AG09319 (cell line): ENCODE data around the gene MAP3K8.
A peak's percentile ranks its signal among the peaks of the same experiment; 100 is the strongest.

Source experiments
- DNase-seq: peaks from one replicate; pipeline ENCODE4 v3.0.0-alpha.2; 2010; ENCODE audit warnings: low read depth; ENCODE audit errors: extremely low read depth
- TF ChIP-seq, protein P1 (sequence below): IDR thresholded peaks from 2 replicates; pipeline ENCODE4 v1.5.1; 2011; ENCODE audit warnings: low read depth, mild to moderate bottlenecking, inconsistent platforms, low read length, moderate library complexity

Gene MAP3K8

GRCh38 chr10:30411263-30411662 lies 22.7 kb upstream of the MAP3K8 start:
- TF ChIP-seq, protein P1, sequence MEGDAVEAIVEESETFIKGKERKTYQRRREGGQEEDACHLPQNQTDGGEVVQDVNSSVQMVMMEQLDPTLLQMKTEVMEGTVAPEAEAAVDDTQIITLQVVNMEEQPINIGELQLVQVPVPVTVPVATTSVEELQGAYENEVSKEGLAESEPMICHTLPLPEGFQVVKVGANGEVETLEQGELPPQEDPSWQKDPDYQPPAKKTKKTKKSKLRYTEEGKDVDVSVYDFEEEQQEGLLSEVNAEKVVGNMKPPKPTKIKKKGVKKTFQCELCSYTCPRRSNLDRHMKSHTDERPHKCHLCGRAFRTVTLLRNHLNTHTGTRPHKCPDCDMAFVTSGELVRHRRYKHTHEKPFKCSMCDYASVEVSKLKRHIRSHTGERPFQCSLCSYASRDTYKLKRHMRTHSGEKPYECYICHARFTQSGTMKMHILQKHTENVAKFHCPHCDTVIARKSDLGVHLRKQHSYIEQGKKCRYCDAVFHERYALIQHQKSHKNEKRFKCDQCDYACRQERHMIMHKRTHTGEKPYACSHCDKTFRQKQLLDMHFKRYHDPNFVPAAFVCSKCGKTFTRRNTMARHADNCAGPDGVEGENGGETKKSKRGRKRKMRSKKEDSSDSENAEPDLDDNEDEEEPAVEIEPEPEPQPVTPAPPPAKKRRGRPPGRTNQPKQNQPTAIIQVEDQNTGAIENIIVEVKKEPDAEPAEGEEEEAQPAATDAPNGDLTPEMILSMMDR = no peak
- DNase-seq = no peak

DNA sequence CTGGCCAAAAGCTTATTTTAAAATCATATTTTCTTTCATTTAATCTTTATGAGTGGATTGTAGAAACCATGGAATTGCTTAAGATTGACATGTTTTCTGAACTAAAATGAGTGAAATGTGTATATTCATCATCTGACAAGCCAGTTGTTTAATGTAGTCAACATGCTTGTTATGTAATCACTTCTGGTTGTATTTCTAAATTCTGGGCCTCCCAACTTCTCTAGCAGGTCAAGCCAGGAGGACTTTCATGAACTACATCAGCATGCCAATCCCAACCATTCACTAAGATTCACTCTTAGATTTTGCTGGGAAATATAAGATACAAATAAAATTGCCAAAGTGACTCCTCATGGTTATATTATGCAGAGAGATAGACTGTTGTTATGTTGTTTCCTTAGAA lies 21.1 kb upstream of the MAP3K8 start:
- DNase-seq = no peak
- TF ChIP-seq, protein P1 = no peak

DNA sequence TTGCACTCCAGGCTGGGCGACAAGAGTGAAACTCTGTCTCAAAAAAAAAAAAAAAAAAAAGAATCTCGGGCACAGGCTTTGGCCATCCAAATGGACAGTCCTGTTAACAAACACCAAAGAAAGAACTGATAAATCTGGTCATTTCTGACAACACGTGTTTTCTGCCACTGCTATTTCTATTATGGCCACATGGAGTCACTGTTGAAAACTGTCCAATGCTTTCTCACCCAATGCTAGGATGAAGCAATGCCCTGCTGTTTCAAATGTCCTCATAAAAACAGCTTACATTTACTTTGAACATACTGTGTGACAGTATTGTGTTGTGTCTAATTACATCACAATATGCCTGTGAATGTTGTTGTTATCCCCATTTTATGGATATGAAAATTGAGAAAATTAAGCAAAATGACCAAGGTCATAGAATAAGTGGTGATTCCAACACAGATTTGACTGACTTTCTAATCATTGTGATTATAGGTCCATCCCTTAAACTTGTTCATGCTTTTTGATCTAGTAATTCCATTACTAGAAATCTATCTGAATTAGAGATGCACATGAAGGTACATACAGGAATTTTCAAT lies 19.9 kb upstream of the MAP3K8 start:
- TF ChIP-seq, protein P1 = peak; percentile 78
- DNase-seq = no peak

- TF ChIP-seq, protein P1 = no peak
- no peak for DNase-seq
Measured at GRCh38 chr10:30415593-30415992, 18.4 kb upstream of the MAP3K8 start.

GRCh38 chr10:30417301-30417700 lies 16.7 kb upstream of the MAP3K8 start:
- TF ChIP-seq, protein P1 = no peak
- DNase-seq = no peak

- no peak for DNase-seq
- TF ChIP-seq, protein P1 = no peak
Measured at GRCh38 chr10:30420266-30420665, 13.7 kb upstream of the MAP3K8 start.

DNA sequence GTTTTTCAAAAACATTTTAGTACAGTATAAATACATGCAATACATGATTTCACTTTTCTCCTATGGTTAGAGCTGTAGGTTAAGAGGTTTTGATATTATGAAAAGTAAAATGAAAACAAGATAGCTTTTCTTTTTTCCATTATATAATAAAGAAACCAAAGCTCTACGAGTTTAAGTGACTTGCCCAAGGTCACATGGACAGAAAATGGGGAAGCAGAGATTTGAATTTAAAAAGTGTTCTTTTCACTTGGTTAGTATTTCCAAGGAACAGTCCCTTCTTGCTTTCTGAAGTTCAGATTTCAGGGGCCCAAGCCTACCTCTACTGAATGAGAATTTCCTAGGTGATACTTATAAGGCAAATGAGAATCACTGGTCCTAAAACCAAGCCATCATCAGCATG lies 13.2 kb upstream of the MAP3K8 start:
- TF ChIP-seq, protein P1 = no peak
- DNase-seq = no peak
